Progenitor cell of endocrine pancreas (in vitro differentiated cells): ENCODE results near the gene FIG4. TPM values are rescaled to one million over a fixed set of nuclear protein-coding genes. Genes with fewer than 3 reads are reported as not detected.

Experiments used
- DNase-seq: peaks from one replicate; pipeline ENCODE4 v3.0.0; 2021; ENCODE audit warnings: low spot score; ENCODE audit not compliant: unreplicated experiment
- H3K27ac Mint-ChIP-seq: 2 replicates; pipeline ENCODE4 v1.8.0; 2021; ENCODE audit warnings: mild to moderate bottlenecking, moderate library complexity, mixed read lengths
- H3K27me3 Mint-ChIP-seq: 2 replicates; pipeline ENCODE4 v1.8.0; 2021; ENCODE audit warnings: mixed read lengths
- H3K36me3 Mint-ChIP-seq: 2 replicates; pipeline ENCODE4 v1.8.0; 2022; ENCODE audit warnings: mixed read lengths; ENCODE audit not compliant: insufficient read depth
- H3K4me1 Mint-ChIP-seq: 2 replicates; pipeline ENCODE4 v1.8.0; 2021; ENCODE audit warnings: low read depth, mixed read lengths
- H3K4me3 Mint-ChIP-seq: 2 replicates; pipeline ENCODE4 v1.8.0; 2021; ENCODE audit warnings: low read depth, mild to moderate bottlenecking, moderate library complexity, mixed read lengths
- H3K9me3 Mint-ChIP-seq: 2 replicates; pipeline ENCODE4 v1.8.0; 2021; ENCODE audit warnings: low read depth, mixed read lengths
- total RNA-seq: library from RNA; stranded (reverse); gene quantifications from 2 replicates; pipeline ENCODE4 v1.2.1, GENCODE V29; 2021
- TF ChIP-seq, protein P1 (sequence below): fragments of 200-600 bp; sonication (generic); IDR thresholded peaks from one replicate; pipeline ENCODE4 v1.5.0; 2021; ENCODE audit warnings: antibody characterized with exemption, mild to moderate bottlenecking; ENCODE audit not compliant: unreplicated experiment

The FIG4 gene
- total RNA-seq, 1 donor from 2014 or later, result 30.0 TPM

DNA sequence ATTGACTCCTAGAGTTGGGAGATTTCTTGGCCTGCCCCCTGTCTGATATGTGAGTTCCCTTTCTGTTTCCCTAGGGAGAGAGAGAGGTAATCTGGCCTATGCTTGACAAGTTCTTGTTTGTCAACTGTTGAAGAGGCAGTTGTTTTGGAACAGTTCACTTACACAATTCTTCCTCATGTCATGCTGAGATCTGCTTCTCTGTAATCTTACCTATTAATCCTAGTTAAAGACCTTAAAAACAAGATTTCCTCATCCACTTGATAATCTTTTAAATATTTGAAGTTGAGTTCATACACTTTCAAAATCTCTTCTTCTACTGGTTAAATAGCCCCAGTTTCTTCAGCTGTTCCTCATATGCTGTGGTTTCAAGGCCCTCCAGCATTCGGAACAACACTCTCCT, 89.9 kb downstream of the FIG4 start:
- no peaks in the 10 kb centered on the region for H3K9me3 Mint-ChIP-seq
- H3K27ac Mint-ChIP-seq, result no peak overlapping the region
- H3K4me3 Mint-ChIP-seq, result no peak overlapping the region
- H3K36me3 Mint-ChIP-seq, result peaks cover 8% of the 10 kb centered on the region
- H3K27me3 Mint-ChIP-seq, result no peaks in the 10 kb centered on the region
- no peaks in the 10 kb centered on the region for H3K4me1 Mint-ChIP-seq
- no peak for DNase-seq
- TF ChIP-seq, protein P1, sequence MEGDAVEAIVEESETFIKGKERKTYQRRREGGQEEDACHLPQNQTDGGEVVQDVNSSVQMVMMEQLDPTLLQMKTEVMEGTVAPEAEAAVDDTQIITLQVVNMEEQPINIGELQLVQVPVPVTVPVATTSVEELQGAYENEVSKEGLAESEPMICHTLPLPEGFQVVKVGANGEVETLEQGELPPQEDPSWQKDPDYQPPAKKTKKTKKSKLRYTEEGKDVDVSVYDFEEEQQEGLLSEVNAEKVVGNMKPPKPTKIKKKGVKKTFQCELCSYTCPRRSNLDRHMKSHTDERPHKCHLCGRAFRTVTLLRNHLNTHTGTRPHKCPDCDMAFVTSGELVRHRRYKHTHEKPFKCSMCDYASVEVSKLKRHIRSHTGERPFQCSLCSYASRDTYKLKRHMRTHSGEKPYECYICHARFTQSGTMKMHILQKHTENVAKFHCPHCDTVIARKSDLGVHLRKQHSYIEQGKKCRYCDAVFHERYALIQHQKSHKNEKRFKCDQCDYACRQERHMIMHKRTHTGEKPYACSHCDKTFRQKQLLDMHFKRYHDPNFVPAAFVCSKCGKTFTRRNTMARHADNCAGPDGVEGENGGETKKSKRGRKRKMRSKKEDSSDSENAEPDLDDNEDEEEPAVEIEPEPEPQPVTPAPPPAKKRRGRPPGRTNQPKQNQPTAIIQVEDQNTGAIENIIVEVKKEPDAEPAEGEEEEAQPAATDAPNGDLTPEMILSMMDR, result no peak

DNA sequence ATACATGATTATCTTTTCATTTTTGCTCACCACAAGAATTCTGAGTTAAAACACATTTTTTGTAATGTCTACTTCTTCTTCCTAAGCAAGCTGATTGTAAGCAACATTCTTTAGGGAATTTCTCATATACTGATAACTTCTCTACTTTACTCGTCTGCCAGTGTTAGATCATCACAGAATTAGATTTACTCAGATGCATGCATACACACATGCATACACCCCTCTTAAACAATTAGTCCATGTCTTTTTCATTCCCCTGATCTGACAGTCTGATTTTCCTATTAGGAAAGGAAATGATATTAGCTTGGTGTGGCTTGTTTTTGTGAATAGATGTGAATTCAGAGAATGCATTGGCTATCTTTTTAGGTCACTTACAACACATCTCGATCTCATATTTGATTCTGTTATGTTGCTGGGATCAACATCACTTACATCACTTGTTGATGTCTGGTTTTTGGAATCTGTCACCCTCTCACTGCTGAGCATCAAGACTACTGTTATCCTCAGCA, 91.4 kb downstream of the FIG4 start:
- H3K27me3 Mint-ChIP-seq, result no peaks in the 10 kb centered on the region
- no peak for DNase-seq

DNA sequence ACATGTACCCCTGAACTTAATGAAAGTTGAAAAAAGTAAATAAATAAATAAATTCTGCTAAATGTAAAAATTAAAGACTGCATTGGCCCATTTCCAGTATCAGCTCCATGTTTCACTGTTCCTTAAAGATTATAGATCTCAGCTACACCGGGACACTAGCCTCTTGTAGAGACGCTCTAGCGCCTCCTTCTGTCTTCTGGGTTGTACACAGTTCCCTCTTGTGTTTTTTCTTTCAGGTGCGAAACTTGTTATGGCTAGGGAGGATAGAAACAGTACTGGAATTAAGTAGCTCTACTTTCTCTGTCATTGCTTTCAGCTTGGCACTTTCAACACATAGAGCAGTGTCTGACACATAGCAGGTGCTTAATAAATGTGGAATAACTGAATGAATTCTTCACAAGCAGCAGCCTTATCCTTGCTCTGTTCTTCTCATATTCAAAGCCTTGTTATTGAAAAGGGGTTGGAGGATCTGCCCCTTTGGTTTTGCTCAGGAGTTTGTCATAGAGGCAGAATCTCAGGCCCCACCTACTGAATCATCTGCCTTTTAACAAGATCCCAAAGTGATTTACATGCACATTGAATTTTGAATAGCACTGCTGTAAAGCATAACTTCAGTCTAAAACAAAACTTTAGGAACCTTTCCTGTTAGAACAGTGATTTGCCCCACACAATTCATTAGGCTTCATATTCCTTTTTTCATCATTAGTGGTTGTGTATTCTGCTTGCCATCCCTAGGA, 92.3 kb downstream of the FIG4 start:
- Mint-ChIP-seq H3K4me1 (no peaks in the 10 kb centered on the region), H3K27ac (no peak overlapping the region), H3K36me3 (peaks cover 22% of the 10 kb centered on the region), H3K9me3 (no peaks in the 10 kb centered on the region), H3K4me3 (no peak overlapping the region), H3K27me3 (no peaks in the 10 kb centered on the region)
- no peak for DNase-seq
- TF ChIP-seq, protein P1, result peak; percentile 38

More for the DNA sequence above, 91.4 kb downstream of the FIG4 start:
- Mint-ChIP-seq H3K27ac (no peak overlapping the region), H3K36me3 (peaks cover 18% of the 10 kb centered on the region), H3K4me1 (no peaks in the 10 kb centered on the region), H3K9me3 (no peaks in the 10 kb centered on the region), H3K4me3 (no peak overlapping the region)
- TF ChIP-seq, protein P1, result no peak

DNA sequence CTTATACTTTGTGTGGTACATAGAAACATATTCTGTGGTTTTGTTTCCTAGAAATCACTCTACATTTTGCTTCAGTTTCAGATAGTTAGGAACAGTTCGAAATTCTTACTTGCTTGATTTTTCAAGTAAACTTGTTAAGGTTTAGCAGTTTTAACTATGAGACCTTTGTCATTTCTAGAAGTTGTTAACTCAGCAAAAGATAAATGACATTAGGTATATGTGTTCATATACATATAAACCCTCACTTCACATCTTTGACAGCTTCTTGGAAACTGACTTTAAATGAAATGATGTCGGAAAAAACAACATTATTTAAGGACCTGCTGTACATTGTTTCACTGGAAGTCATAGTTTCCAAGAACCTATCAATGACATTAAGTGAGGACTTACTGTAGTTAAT, 96.2 kb downstream of the FIG4 start:
- Mint-ChIP-seq H3K9me3 (no peaks in the 10 kb centered on the region), H3K27ac (no peak overlapping the region), H3K4me1 (peaks cover 12% of the 10 kb centered on the region), H3K4me3 (no peak overlapping the region), H3K36me3 (peaks cover 21% of the 10 kb centered on the region), H3K27me3 (no peaks in the 10 kb centered on the region)
- TF ChIP-seq, protein P1, result no peak
- DNase-seq, result no peak

DNA sequence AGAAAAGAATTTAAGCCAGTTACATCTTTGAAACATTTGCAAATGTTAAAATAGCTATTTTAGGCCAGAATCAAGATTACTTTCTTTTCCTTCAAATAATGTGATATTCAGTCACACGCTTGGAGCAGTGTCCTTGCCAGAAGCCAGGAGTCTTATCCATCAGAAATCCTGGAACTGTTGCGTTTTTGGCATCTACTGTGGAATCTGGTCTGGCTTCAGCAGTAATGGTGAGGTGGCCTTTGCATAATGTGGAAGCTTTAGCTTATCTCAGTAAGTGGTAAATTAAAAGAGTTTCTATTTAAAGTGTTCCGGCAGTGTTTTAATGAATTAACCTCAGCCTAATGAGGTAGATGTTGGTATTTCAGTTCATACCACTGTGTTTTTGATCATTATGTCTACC, 97.6 kb downstream of the FIG4 start:
- TF ChIP-seq, protein P1, result no peak
- Mint-ChIP-seq H3K36me3 (peaks cover 21% of the 10 kb centered on the region), H3K27ac (no peak overlapping the region), H3K27me3 (no peaks in the 10 kb centered on the region), H3K9me3 (no peaks in the 10 kb centered on the region), H3K4me1 (peaks cover 12% of the 10 kb centered on the region), H3K4me3 (no peak overlapping the region)
- no peak for DNase-seq
